Measurements from ENCODE around the gene SOBP.
"Not testable (repeated sequence)": the region's sequence is repeated elsewhere in the genome, so short reads cannot be mapped to it uniquely, and the experiment has no call there.

The SOBP gene

GRCh38 chr6:107550906-107551305 lies 61.0 kb downstream of the SOBP start:
- ATAC-seq = no peak

GRCh38 chr6:107553121-107553520 lies 63.2 kb downstream of the SOBP start:
- not testable (repeated sequence) for ATAC-seq

More at GRCh38 chr6:107550906-107551305, 61.0 kb downstream of the SOBP start:
- TF ChIP-seq ZFP3 (CRISPR knock-in tag; IDR thresholded peaks at IDR 0.05) (no peak), ISL1 (CRISPR knock-in tag; IDR thresholded peaks at IDR 0.05) (no peak), ARNTL (CRISPR knock-in tag; IDR thresholded peaks at IDR 0.05; ENCODE audit: borderline replicate concordance, low read depth) (no peak), POU6F1 (CRISPR knock-in tag; IDR thresholded peaks at IDR 0.05; ENCODE audit: borderline replicate concordance, low read depth) (no peak), OSR1 (CRISPR knock-in tag; IDR thresholded peaks at IDR 0.05) (no peak), RARB (CRISPR knock-in tag; IDR thresholded peaks at IDR 0.05) (no peak), ZC3H10 (CRISPR knock-in tag; IDR thresholded peaks at IDR 0.05) (no peak), SNAI2 (CRISPR knock-in tag; IDR thresholded peaks at IDR 0.05) (no peak), TCF4 (CRISPR knock-in tag; IDR thresholded peaks at IDR 0.05; ENCODE audit: borderline replicate concordance) (no peak), ZFP30 (CRISPR knock-in tag; IDR thresholded peaks at IDR 0.05) (no peak), PPARA (CRISPR knock-in tag; IDR thresholded peaks at IDR 0.05; ENCODE audit: borderline replicate concordance) (no peak), CREB5 (CRISPR knock-in tag; IDR thresholded peaks at IDR 0.05; ENCODE audit: low read depth) (no peak), CSRNP3 (CRISPR knock-in tag; IDR thresholded peaks at IDR 0.05) (no peak), TOX (CRISPR knock-in tag; IDR thresholded peaks at IDR 0.05; ENCODE audit: borderline replicate concordance) (no peak), ZNF70 (CRISPR knock-in tag; IDR thresholded peaks at IDR 0.05) (no peak), GLIS3 (CRISPR knock-in tag; IDR thresholded peaks at IDR 0.05) (no peak), PATZ1 (CRISPR knock-in tag; IDR thresholded peaks at IDR 0.05; ENCODE audit: borderline replicate concordance) (no peak)

GRCh38 chr6:107554326-107554725 lies 64.4 kb downstream of the SOBP start:
- no peak for ATAC-seq
- TF ChIP-seq GLIS3 (CRISPR knock-in tag; IDR thresholded peaks at IDR 0.05) = no peak
- no peak for TF ChIP-seq ZNF565 (CRISPR knock-in tag; conservative IDR thresholded peaks at IDR 0.05; ENCODE audit: low read depth)
- no peak for TF ChIP-seq CSDC2 (CRISPR knock-in tag; IDR thresholded peaks at IDR 0.05)
- no peak for TF ChIP-seq ZNF70 (CRISPR knock-in tag; IDR thresholded peaks at IDR 0.05)
- no peak for TF ChIP-seq TOX (CRISPR knock-in tag; IDR thresholded peaks at IDR 0.05; ENCODE audit: borderline replicate concordance)
- TF ChIP-seq SNAI2 (CRISPR knock-in tag; IDR thresholded peaks at IDR 0.05) = no peak
- TF ChIP-seq ZFP30 (CRISPR knock-in tag; IDR thresholded peaks at IDR 0.05) = no peak
- TF ChIP-seq ISL1 (CRISPR knock-in tag; IDR thresholded peaks at IDR 0.05) = no peak
- TF ChIP-seq CREB5 (CRISPR knock-in tag; IDR thresholded peaks at IDR 0.05; ENCODE audit: low read depth) = no peak
- TF ChIP-seq ARNTL (CRISPR knock-in tag; IDR thresholded peaks at IDR 0.05; ENCODE audit: borderline replicate concordance, low read depth) = no peak
- no peak for TF ChIP-seq CSRNP3 (CRISPR knock-in tag; IDR thresholded peaks at IDR 0.05)
- no peak for TF ChIP-seq PATZ1 (CRISPR knock-in tag; IDR thresholded peaks at IDR 0.05; ENCODE audit: borderline replicate concordance)
- no peak for TF ChIP-seq OSR1 (CRISPR knock-in tag; IDR thresholded peaks at IDR 0.05)
- TF ChIP-seq TSHZ2 (CRISPR knock-in tag; IDR thresholded peaks at IDR 0.05) = no peak
- no peak for TF ChIP-seq PPARA (CRISPR knock-in tag; IDR thresholded peaks at IDR 0.05; ENCODE audit: borderline replicate concordance)
- no peak for TF ChIP-seq ZFP3 (CRISPR knock-in tag; IDR thresholded peaks at IDR 0.05)
- no peak for TF ChIP-seq ZNF8 (CRISPR knock-in tag; IDR thresholded peaks at IDR 0.05)

All from SK-N-SH treated with all-trans-retinoic acid at 6 μM for 48 hours (cell line).